ENCODE data around the gene LGR5. TPM values are rescaled to one million over a fixed set of nuclear protein-coding genes. Genes with fewer than 3 reads are reported as not detected.

Gene LGR5
- total RNA-seq, 1 donor from 2014 or later = 0.54 TPM

DNA sequence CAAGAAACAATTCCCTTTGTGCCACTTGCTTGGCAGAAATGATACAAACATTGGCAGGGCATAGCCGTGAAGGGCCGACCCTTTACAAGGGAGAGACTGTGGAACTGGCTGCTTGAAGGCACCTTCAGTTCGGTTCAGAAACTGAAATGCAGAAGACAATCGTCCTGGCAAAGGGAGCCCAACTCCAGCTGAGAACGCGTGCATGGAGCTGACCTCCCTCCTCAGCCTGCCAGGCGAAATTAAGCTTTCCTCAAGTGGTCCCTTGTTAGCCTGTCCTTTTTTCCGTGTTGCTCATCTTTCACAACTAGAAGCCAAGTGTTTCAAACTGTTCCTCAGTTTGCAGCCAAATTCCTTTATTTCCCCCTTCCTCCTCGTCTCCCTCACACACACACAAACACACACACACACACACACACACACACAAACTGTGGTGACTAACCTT, 8.1 kb downstream of the LGR5 start:
- Mint-ChIP-seq H3K27ac (no peak overlapping the region), H3K4me3 (no peak overlapping the region)

GRCh38 chr12:71448150-71448581, 8.6 kb downstream of the LGR5 start:
- H3K4me3 Mint-ChIP-seq = no peak overlapping the region
- TF ChIP-seq, protein P1, sequence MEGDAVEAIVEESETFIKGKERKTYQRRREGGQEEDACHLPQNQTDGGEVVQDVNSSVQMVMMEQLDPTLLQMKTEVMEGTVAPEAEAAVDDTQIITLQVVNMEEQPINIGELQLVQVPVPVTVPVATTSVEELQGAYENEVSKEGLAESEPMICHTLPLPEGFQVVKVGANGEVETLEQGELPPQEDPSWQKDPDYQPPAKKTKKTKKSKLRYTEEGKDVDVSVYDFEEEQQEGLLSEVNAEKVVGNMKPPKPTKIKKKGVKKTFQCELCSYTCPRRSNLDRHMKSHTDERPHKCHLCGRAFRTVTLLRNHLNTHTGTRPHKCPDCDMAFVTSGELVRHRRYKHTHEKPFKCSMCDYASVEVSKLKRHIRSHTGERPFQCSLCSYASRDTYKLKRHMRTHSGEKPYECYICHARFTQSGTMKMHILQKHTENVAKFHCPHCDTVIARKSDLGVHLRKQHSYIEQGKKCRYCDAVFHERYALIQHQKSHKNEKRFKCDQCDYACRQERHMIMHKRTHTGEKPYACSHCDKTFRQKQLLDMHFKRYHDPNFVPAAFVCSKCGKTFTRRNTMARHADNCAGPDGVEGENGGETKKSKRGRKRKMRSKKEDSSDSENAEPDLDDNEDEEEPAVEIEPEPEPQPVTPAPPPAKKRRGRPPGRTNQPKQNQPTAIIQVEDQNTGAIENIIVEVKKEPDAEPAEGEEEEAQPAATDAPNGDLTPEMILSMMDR (IDR thresholded peaks at IDR 0.05; ENCODE audit: unreplicated experiment) = no peak
- no peaks in the 10 kb centered on the region for H3K4me1 Mint-ChIP-seq
- no peaks in the 10 kb centered on the region for H3K36me3 Mint-ChIP-seq
- no peak overlapping the region for H3K27ac Mint-ChIP-seq
- no peaks in the 10 kb centered on the region for H3K9me3 Mint-ChIP-seq
- peaks cover 69% of the 10 kb centered on the region for H3K27me3 Mint-ChIP-seq (ENCODE audit: low read depth)
- DNase-seq (ENCODE audit: low spot score in 2 of 2, unreplicated experiment in 2 of 2) = no peak

More for the DNA sequence above, 8.1 kb downstream of the LGR5 start:
- Mint-ChIP-seq H3K36me3 (no peaks in the 10 kb centered on the region), H3K4me1 (no peaks in the 10 kb centered on the region), H3K27me3 (ENCODE audit: low read depth) (peaks cover 71% of the 10 kb centered on the region), H3K9me3 (no peaks in the 10 kb centered on the region)
- DNase-seq (ENCODE audit: low spot score in 2 of 2, unreplicated experiment in 2 of 2) = no peak
- TF ChIP-seq, protein P1 (IDR thresholded peaks at IDR 0.05; ENCODE audit: unreplicated experiment) = no peak

GRCh38 chr12:71449373-71450070, 9.9 kb downstream of the LGR5 start:
- Mint-ChIP-seq H3K4me1 (no peaks in the 10 kb centered on the region), H3K36me3 (no peaks in the 10 kb centered on the region), H3K9me3 (no peaks in the 10 kb centered on the region), H3K27me3 (ENCODE audit: low read depth) (peaks cover 72% of the 10 kb centered on the region), H3K4me3 (no peak overlapping the region), H3K27ac (no peak overlapping the region)
- DNase-seq (ENCODE audit: low spot score in 2 of 2, unreplicated experiment in 2 of 2) = no peak
- TF ChIP-seq, protein P1 (IDR thresholded peaks at IDR 0.05; ENCODE audit: unreplicated experiment) = no peak

DNA sequence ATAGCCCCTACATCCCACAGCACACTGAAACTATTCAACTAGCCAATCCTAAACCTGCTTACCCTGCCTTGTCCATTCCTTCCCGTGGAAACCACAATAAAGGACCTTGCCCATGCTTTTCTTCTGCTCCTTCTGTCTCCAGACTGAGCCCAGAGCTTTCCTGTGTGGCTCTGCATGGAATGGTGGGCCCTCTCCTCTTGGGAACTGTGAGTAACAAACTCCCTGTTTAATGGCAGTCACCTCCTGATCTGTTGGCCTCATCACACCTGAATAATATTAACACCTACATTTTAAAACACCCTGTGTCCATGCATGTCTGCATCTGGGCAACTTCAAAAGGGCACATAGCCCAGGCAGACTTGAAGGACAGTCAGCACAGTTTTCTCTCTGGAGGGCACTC, 12.4 kb downstream of the LGR5 start:
- Mint-ChIP-seq H3K27ac (no peak overlapping the region), H3K36me3 (no peaks in the 10 kb centered on the region), H3K4me1 (peaks cover 4% of the 10 kb centered on the region), H3K9me3 (no peaks in the 10 kb centered on the region), H3K27me3 (ENCODE audit: low read depth) (peaks cover 56% of the 10 kb centered on the region), H3K4me3 (no peak overlapping the region)
- TF ChIP-seq, protein P1 (IDR thresholded peaks at IDR 0.05; ENCODE audit: unreplicated experiment) = no peak
- DNase-seq (ENCODE audit: low spot score in 2 of 2, unreplicated experiment in 2 of 2) = no peak

DNA sequence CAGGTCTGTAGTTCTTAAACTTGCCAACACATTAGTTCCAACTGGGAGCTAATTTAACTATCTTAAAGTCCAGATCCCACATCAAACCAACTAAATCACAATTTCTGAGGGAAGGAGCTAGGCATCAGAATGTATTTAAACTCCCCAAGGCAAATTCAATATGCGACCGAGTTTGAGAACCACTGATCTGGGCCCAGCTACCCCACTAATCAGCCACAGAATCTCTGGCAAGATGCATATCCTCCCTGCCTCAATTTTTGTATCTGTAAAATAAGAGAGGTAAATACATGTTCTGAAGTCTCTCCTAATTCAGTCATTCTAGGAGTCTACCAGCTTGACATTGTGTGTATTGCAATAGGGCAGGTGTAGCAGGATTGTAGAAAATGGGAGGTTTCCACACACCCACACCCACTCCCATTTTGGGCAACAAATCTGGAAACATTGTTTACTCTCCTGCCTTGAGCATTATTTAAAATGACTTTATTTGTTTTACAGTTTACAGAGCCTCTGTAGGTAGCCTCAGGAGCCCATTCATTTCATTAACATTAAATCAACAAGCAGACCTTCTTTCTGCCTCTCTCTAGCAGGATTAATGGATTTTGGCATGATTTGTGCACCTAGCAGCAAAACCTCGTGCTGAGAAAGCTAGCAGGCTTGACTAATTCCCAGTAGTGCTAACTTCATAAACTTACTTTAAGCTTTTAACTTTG, 15.6 kb downstream of the LGR5 start:
- TF ChIP-seq, protein P1 (IDR thresholded peaks at IDR 0.05; ENCODE audit: unreplicated experiment) = no peak
- H3K4me1 Mint-ChIP-seq = peaks cover 4% of the 10 kb centered on the region
- no peak overlapping the region for H3K27ac Mint-ChIP-seq
- DNase-seq (ENCODE audit: low spot score in 2 of 2, unreplicated experiment in 2 of 2) = no peak
- no peaks in the 10 kb centered on the region for H3K36me3 Mint-ChIP-seq
- H3K27me3 Mint-ChIP-seq (ENCODE audit: low read depth) = peaks cover 35% of the 10 kb centered on the region
- no peak overlapping the region for H3K4me3 Mint-ChIP-seq
- H3K9me3 Mint-ChIP-seq = no peaks in the 10 kb centered on the region
